IMR-90 (cell line): ENCODE results near the gene STOX2. TPM values are rescaled to one million over a fixed set of nuclear protein-coding genes. Genes with fewer than 3 reads are reported as not detected.

ENCODE experiments used
- ATAC-seq: fragments of 200-7000 bp; cut with Tn5 transposase; 2 replicates; pipeline ENCODE4 v1.9.1; 2020; ENCODE audit warnings: low read depth, mild to moderate bottlenecking, moderate library complexity
- BruUV-seq: library from RNA; stranded (reverse); fragments of 400-500 nt; replicated peaks from 2 replicates; lab custom pipeline; 2021; lab: Mats Ljungman, UMichigan
- CTCF ChIA-PET: fragments of 300-600 bp; formaldehyde crosslinking; extraction: SDS; loops from one replicate; lab custom pipeline; 2021; ENCODE audit warnings: antibody characterized with exemption; lab: Yijun Ruan, JAX
- POLR2A ChIA-PET: fragments of 300-600 bp; sonication (Branson Sonifier 250); formaldehyde crosslinking; loops from one replicate; lab custom pipeline; 2022; ENCODE audit warnings: antibody characterized with exemption; ENCODE audit not compliant: unreplicated experiment; lab: Charles Lee
- DNase-seq: peaks from one replicate; pipeline ENCODE4 v3.0.0; 2013
- H2AFZ ChIP-seq: replicated peaks from 2 replicates; pipeline ENCODE3; 2013; ENCODE audit warnings: low read length, mild to moderate bottlenecking; ENCODE audit not compliant: poor library complexity
- H2AK5ac ChIP-seq: 2 replicates; pipeline ENCODE4 v1.6.1; 2013; ENCODE audit warnings: low read depth, low read length, inconsistent platforms
- H2AK9ac ChIP-seq: replicated peaks from 2 replicates; pipeline ENCODE3; 2013; ENCODE audit warnings: mild to moderate bottlenecking, low read depth, low read length, moderate library complexity; ENCODE audit not compliant: poor library complexity
- H2BK120ac ChIP-seq: 2 replicates; pipeline ENCODE4 v1.6.1; 2013; ENCODE audit warnings: low read depth, low read length, inconsistent platforms
- H2BK15ac ChIP-seq: 3 replicates; pipeline ENCODE4 v1.6.1; 2013; ENCODE audit warnings: low read depth, low read length, inconsistent platforms
- H2BK20ac ChIP-seq: 2 replicates; pipeline ENCODE4 v1.6.1; 2013; ENCODE audit warnings: low read depth, mild to moderate bottlenecking, inconsistent platforms, low read length, moderate library complexity
- H2BK5ac ChIP-seq: 2 replicates; pipeline ENCODE4 v1.6.1; 2013; ENCODE audit warnings: mild to moderate bottlenecking, low read depth, low read length, inconsistent platforms; ENCODE audit not compliant: poor library complexity, severe bottlenecking
- H3K14ac ChIP-seq: replicated peaks from 2 replicates; pipeline ENCODE4 v1.6.1; 2013; ENCODE audit warnings: low read depth, low read length, inconsistent platforms
- H3K18ac ChIP-seq: 2 replicates; pipeline ENCODE4 v1.6.1; 2013; ENCODE audit warnings: low read depth, low read length, control low read depth
- H3K23ac ChIP-seq: 2 replicates; pipeline ENCODE4 v1.6.1; 2013; ENCODE audit warnings: low read depth, low read length, inconsistent platforms
- H3K27ac ChIP-seq: 2 replicates; pipeline ENCODE4 v1.5.1; 2013; ENCODE audit warnings: mild to moderate bottlenecking, control low read depth, low read length; ENCODE audit not compliant: insufficient read depth
- H3K27me3 ChIP-seq: 2 replicates; pipeline ENCODE4 v1.6.1; 2013; ENCODE audit warnings: low read length; ENCODE audit not compliant: control insufficient read depth, insufficient read depth
- H3K36me3 ChIP-seq: 2 replicates; pipeline ENCODE4 v1.6.1; 2013; ENCODE audit warnings: low read length, mixed read lengths; ENCODE audit not compliant: control insufficient read depth, insufficient read depth
- H3K4ac ChIP-seq: 2 replicates; pipeline ENCODE4 v1.6.1; 2013; ENCODE audit warnings: low read depth, low read length, inconsistent platforms
- H3K4me1 ChIP-seq: 2 replicates; pipeline ENCODE4 v1.6.1; 2013; ENCODE audit warnings: low read length, mixed read lengths; ENCODE audit not compliant: control insufficient read depth, insufficient read depth
- H3K4me2 ChIP-seq: 2 replicates; pipeline ENCODE4 v1.6.1; 2013; ENCODE audit warnings: low read depth, mild to moderate bottlenecking, control low read depth, low read length, moderate library complexity
- H3K4me3 ChIP-seq: 2 replicates; pipeline ENCODE4 v1.5.1; 2013; ENCODE audit warnings: low read depth, mild to moderate bottlenecking, control low read depth, low read length, moderate library complexity; ENCODE audit not compliant: insufficient read depth
- H3K56ac ChIP-seq: 2 replicates; pipeline ENCODE4 v1.6.1; 2013; ENCODE audit warnings: low read length, inconsistent platforms; ENCODE audit not compliant: insufficient read depth; ENCODE audit errors: extremely low read depth
- H3K79me1 ChIP-seq, 2 experiments: 2 replicates each; pipeline ENCODE4 v1.6.1; 2013; ENCODE audit warnings: low read length in 2 of 2, inconsistent platforms in 1 of 2, low read depth in 1 of 2
- H3K9ac ChIP-seq: 2 replicates; pipeline ENCODE4 v1.6.1; 2013; ENCODE audit warnings: low read depth, low read length, control low read depth
- H3K9me1 ChIP-seq: 2 replicates; pipeline ENCODE4 v1.6.1; 2013; ENCODE audit warnings: low read length, inconsistent platforms; ENCODE audit not compliant: insufficient read depth
- H3K9me3 ChIP-seq: 2 replicates; pipeline ENCODE4 v1.6.1; 2013; ENCODE audit warnings: low read length; ENCODE audit not compliant: control insufficient read depth, insufficient read depth
- H4K20me1 ChIP-seq: 2 replicates; pipeline ENCODE4 v1.6.1; 2013; ENCODE audit warnings: low read length, inconsistent platforms; ENCODE audit not compliant: insufficient read depth
- H4K5ac ChIP-seq: 2 replicates; pipeline ENCODE4 v1.6.1; 2013; ENCODE audit warnings: mild to moderate bottlenecking, low read depth, low read length, control low read depth
- H4K8ac ChIP-seq, 2 experiments: 2 replicates each; pipeline ENCODE4 v1.6.1; 2013; ENCODE audit warnings: low read depth in 2 of 2, low read length in 2 of 2, control low read depth in 1 of 2, inconsistent platforms in 1 of 2
- H4K91ac ChIP-seq: 2 replicates; pipeline ENCODE4 v1.6.1; 2013; ENCODE audit warnings: low read depth, low read length, inconsistent platforms; ENCODE audit not compliant: insufficient read depth
- BHLHE40 ChIP-seq: fragments of 150-350 bp; IDR thresholded peaks from 2 replicates; pipeline ENCODE4 v1.6.1; 2016; ENCODE audit warnings: mild to moderate bottlenecking, low read depth, low read length
- CEBPB ChIP-seq: IDR thresholded peaks from 2 replicates; pipeline ENCODE4 v1.6.1; 2012; ENCODE audit warnings: low read depth, low read length, improper control_type of control experiment
- CHD1 ChIP-seq: IDR thresholded peaks from 2 replicates; pipeline ENCODE4 v1.6.1; 2012; ENCODE audit warnings: low read depth, low read length, improper control_type of control experiment
- CTCF ChIP-seq: conservative IDR thresholded peaks from 2 replicates; pipeline ENCODE4 v1.5.1; 2012; ENCODE audit warnings: mild to moderate bottlenecking, low read depth, low read length, improper control_type of control experiment
- ELK1 ChIP-seq: fragments of 150-350 bp; IDR thresholded peaks from 2 replicates; pipeline ENCODE4 v1.6.1; 2016; ENCODE audit warnings: low read depth, mild to moderate bottlenecking, low read length, moderate library complexity, borderline replicate concordance
- MAZ ChIP-seq: IDR thresholded peaks from 2 replicates; pipeline ENCODE4 v1.6.1; 2012; ENCODE audit warnings: low read depth, mild to moderate bottlenecking, low read length, improper control_type of control experiment, moderate library complexity, borderline replicate concordance
- NFE2L2 ChIP-seq: fragments of 150-350 bp; IDR thresholded peaks from 2 replicates; pipeline ENCODE4 v1.6.1; 2016; ENCODE audit warnings: low read depth, mild to moderate bottlenecking, low read length
- POLR2A ChIP-seq: IDR thresholded peaks from 2 replicates; pipeline ENCODE4 v1.6.1; 2012; ENCODE audit warnings: mild to moderate bottlenecking, low read depth, low read length
- RCOR1 ChIP-seq: IDR thresholded peaks from 2 replicates; pipeline ENCODE4 v1.6.1; 2012; ENCODE audit warnings: mild to moderate bottlenecking, low read length, improper control_type of control experiment; ENCODE audit not compliant: insufficient replicate concordance
- RFX5 ChIP-seq: IDR thresholded peaks from 2 replicates; pipeline ENCODE4 v1.8.0; 2012; ENCODE audit warnings: low read depth, mild to moderate bottlenecking, low read length, moderate library complexity
- WGBS, 2 experiments: methylation state at CpG; one replicate each; pipeline versions ENCODE4 v1.1.5 to v1.1.7; 2013; ENCODE audit warnings: missing lambda C conversion rate in 2 of 2; ENCODE audit not compliant: insufficient read length in 1 of 2; ENCODE audit errors: extremely low coverage in 2 of 2; 5-methylcytosine and 5-hydroxymethylcytosine counted together
- dilution Hi-C: fragments of 300-500 bp; cut with HindIII; formaldehyde crosslinking; loops from one replicate; pipeline ENCODE4 v1.14.3; 2018; ENCODE audit warnings: low sequenced_read_pairs; ENCODE audit not compliant: unreplicated experiment
- in situ Hi-C: fragments of 300-500 bp; cut with MboI; formaldehyde crosslinking; loops from 3 replicates; pipeline ENCODE4 v1.14.3; 2019; ENCODE audit warnings: low sequenced_read_pairs, inconsistent platforms, mixed read lengths
- intact Hi-C: fragments of 100-400 bp; cut with micrococcal nuclease; formaldehyde crosslinking; loops from 2 replicates; pipeline ENCODE4 v1.10.0; 2022
- polyA plus RNA-seq, 3 experiments: library from polyadenylated mRNA; depleted of rRNA; stranded (reverse); fragments of >200 nt; gene quantifications; 2 replicates each; pipeline ENCODE4 v1.2.3, GENCODE V29; 2012; ENCODE audit warnings: low replicate concordance in 1 of 3
- total RNA-seq: library from RNA; depleted of rRNA; stranded (reverse); fragments of >200 nt; gene quantifications from 2 replicates; pipeline ENCODE4 v1.2.3, GENCODE V29; 2012
- TF ChIP-seq, protein P1 (sequence below): fragments of 150-350 bp; IDR thresholded peaks from 2 replicates; pipeline ENCODE4 v1.6.1; 2017; ENCODE audit warnings: mild to moderate bottlenecking, antibody characterized with exemption, low read length, low read depth

Gene STOX2
- total and polyA plus RNA-seq, 2 of the 4 experiments (the other 2 are of a cell fraction) = 1.1 to 5.4 TPM

DNA sequence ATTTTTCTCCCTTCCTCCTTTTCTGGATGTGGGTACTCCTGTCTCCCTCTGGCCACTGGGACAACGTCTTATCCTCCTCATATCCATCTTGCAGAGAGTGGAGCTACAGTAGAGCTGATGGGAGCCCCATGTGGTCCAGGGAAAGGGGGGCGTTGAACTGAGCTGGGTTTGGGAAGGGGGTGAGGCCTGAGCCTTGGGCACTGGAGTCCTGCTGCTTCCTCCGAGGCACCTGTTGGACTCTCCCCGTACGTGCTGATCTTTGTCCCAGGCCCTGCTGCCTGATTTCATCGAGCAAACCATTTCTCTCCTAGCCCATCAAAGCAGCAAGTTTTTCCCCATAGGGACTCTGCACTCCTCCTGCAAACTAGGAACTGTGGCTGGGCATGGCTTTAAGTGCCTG, 94.3 kb downstream of the STOX2 start:
- no peak overlapping the region for H3K23ac ChIP-seq
- no peak overlapping the region for H3K27ac ChIP-seq
- H3K9me3 ChIP-seq = no peaks in the 10 kb centered on the region
- H3K4ac ChIP-seq = peak overlapping the region; percentile 0; the same call in 1 of the 2 replicates
- no peak overlapping the region for H4K8ac ChIP-seq
- H2BK5ac ChIP-seq = no peak overlapping the region
- no peak overlapping the region for H2BK15ac ChIP-seq
- peak overlapping the region; percentile 36 for H4K91ac ChIP-seq
- DNase-seq = no peak
- 80% methylated on average over 1 of the region's 6 CpGs; no CpG with 5 or more reads in 1 of the 2 experiments for WGBS, 2 experiments
- H3K18ac ChIP-seq = no peak overlapping the region
- H3K4me1 ChIP-seq = peaks cover 15% of the 10 kb centered on the region
- in situ Hi-C loops (no loop called here), intact Hi-C loops (loop anchor here (10.0 kb wide), 1 partner anchor 1765 kb away; no protein-coding TSS in a partner anchor), dilution Hi-C loops (no loop called here)
- H3K9ac ChIP-seq = no peak overlapping the region
- no peak for ATAC-seq
- H3K9me1 ChIP-seq = peaks cover 10% of the 10 kb centered on the region
- no peak overlapping the region for H3K4me2 ChIP-seq
- peaks cover 22% of the 10 kb centered on the region for H3K36me3 ChIP-seq
- H2AK9ac ChIP-seq = no peak overlapping the region
- peak overlapping the region; percentile 16; the same call in 1 of the 2 replicates for H2BK120ac ChIP-seq
- no peak overlapping the region for H2AFZ ChIP-seq
- BruUV-seq = no TSS peak
- no peaks in the 10 kb centered on the region for H4K20me1 ChIP-seq
- CTCF ChIA-PET = no interaction called here
- no peak overlapping the region for H4K5ac ChIP-seq
- POLR2A ChIA-PET = no interaction called here
- no peak overlapping the region; the same call in 1 of the 2 replicates for H2AK5ac ChIP-seq
- no peak for TF ChIP-seq RFX5
- no peak for TF ChIP-seq CHD1
- no peak for TF ChIP-seq ELK1
- TF ChIP-seq RCOR1 = no peak
- TF ChIP-seq, protein P1, sequence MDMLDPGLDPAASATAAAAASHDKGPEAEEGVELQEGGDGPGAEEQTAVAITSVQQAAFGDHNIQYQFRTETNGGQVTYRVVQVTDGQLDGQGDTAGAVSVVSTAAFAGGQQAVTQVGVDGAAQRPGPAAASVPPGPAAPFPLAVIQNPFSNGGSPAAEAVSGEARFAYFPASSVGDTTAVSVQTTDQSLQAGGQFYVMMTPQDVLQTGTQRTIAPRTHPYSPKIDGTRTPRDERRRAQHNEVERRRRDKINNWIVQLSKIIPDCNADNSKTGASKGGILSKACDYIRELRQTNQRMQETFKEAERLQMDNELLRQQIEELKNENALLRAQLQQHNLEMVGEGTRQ = no peak
- TF ChIP-seq CTCF = no peak
- no peak for TF ChIP-seq BHLHE40
- no peak for TF ChIP-seq CEBPB
- TF ChIP-seq MAZ = no peak
- TF ChIP-seq NFE2L2 = no peak
- TF ChIP-seq POLR2A = no peak
- no peak overlapping the region for H2BK20ac ChIP-seq
- H3K4me3 ChIP-seq = no peak overlapping the region
- H3K56ac ChIP-seq = no peak overlapping the region
- 0 out of 4 replicates have a peak, but pooled peaks cover 0 to 4% of the 10 kb centered on the region in 2 experiments for H3K79me1 ChIP-seq
- no peaks in the 10 kb centered on the region for H3K27me3 ChIP-seq
- H3K14ac ChIP-seq = no peak overlapping the region
